ENCODE results near the gene CASP12. TPM values are rescaled to one million over a fixed set of nuclear protein-coding genes. Genes with fewer than 3 reads are reported as not detected.

The CASP12 gene
- total and polyA plus RNA-seq, 3 donors from 2014 or later: 0.31 to 0.94 TPM; not detected in 1

- H3K27ac ChIP-seq: no peak overlapping the region
- 83 to 87% methylated on average over 1 of the region's 1 CpG for WGBS, 2 donors
- intact Hi-C loops (cut with DNase I; ENCODE audit: low total_unique reads): no loop called here
Measured at GRCh38 chr11:104844451-104844850, 53.8 kb downstream of the CASP12 start.

GRCh38 chr11:104843150-104843836 lies 55.0 kb downstream of the CASP12 start:
- intact Hi-C loops (cut with DNase I; ENCODE audit: low total_unique reads): no loop called here
- Histone ChIP-seq H3K9me3 (no peaks in the 10 kb centered on the region), H3K36me3 (ENCODE audit: low read depth, missing control alignments) (no peaks in the 10 kb centered on the region), H3K4me3 (no peak overlapping the region), H3K4me1 (no peaks in the 10 kb centered on the region), H3K27ac (no peak overlapping the region), H3K27me3 (no peaks in the 10 kb centered on the region)
- DNase-seq: no peak
- 82 to 87% methylated on average over 4 of the region's 4 CpGs for WGBS, 2 donors
- TF ChIP-seq CTCF (IDR thresholded peaks at IDR 0.05): no peak
- TF ChIP-seq POLR2A (IDR thresholded peaks at IDR 0.05): no peak

More at GRCh38 chr11:104844451-104844850, 53.8 kb downstream of the CASP12 start:
- Histone ChIP-seq H3K9me3 (no peaks in the 10 kb centered on the region), H3K4me1 (no peaks in the 10 kb centered on the region), H3K36me3 (ENCODE audit: low read depth, missing control alignments) (no peaks in the 10 kb centered on the region), H3K27me3 (no peaks in the 10 kb centered on the region), H3K4me3 (no peak overlapping the region)
- DNase-seq: no peak
- TF ChIP-seq POLR2A (IDR thresholded peaks at IDR 0.05): no peak
- TF ChIP-seq CTCF (IDR thresholded peaks at IDR 0.05): no peak

DNA sequence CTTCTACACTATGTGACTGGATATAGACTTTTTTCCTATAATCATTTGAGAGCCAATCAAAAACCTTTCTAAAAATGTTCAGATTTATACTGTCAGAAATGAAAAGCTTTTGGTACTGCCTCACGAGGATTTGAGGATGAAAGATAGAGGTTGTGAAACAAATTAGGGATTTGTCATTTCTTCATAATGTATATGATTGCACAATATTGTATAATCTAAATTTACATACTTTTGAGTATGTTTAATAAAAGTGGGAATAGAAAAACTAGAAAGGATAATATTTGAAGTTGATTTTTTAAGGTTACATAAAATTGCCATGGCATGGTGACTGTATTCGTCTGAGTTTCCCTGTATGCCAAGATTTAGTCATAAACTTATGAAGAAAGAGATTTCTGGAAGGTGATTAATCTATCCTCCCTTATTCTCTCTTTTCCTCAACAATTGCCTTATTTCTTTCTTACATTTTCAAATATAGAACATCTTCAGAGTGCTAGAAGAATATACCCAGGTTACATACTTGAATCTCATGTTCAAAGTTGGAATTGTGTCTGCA lies 56.2 kb downstream of the CASP12 start:
- H3K4me1 ChIP-seq: no peaks in the 10 kb centered on the region
- no peaks in the 10 kb centered on the region for H3K27me3 ChIP-seq
- 80% methylated on average over 2 of the region's 2 CpGs for WGBS, 2 donors
- intact Hi-C loops (cut with DNase I; ENCODE audit: low total_unique reads): no loop called here
- no peak overlapping the region for H3K27ac ChIP-seq
- no peaks in the 10 kb centered on the region for H3K36me3 ChIP-seq (ENCODE audit: low read depth, missing control alignments)
- TF ChIP-seq POLR2A (IDR thresholded peaks at IDR 0.05) (no peak), CTCF (IDR thresholded peaks at IDR 0.05) (no peak)
- no peaks in the 10 kb centered on the region for H3K9me3 ChIP-seq
- no peak overlapping the region for H3K4me3 ChIP-seq
- no peak for DNase-seq

DNA sequence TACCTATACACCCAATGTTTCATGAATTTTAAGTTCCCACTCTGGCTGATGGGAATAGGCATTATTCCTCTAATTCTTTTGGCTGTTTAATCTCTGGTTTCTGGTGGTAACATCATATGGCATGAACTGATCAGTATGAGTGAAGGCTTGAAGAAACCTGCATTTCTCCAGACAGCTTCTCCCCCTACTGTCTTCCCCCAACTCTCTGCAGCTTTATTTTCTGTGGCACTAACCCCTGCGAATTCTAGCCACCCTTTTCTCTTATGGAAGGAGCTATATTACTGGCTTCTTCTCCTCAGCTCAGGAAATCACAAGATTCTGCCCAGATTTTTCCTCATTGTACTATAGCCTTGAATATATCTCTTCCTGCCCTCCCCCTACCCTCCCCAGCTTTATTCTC lies 57.1 kb downstream of the CASP12 start:
- H3K27me3 ChIP-seq: no peaks in the 10 kb centered on the region
- H3K36me3 ChIP-seq (ENCODE audit: low read depth, missing control alignments): no peaks in the 10 kb centered on the region
- H3K4me3 ChIP-seq: no peak overlapping the region
- DNase-seq: no peak
- H3K4me1 ChIP-seq: no peaks in the 10 kb centered on the region
- TF ChIP-seq POLR2A (IDR thresholded peaks at IDR 0.05): no peak
- no peak for TF ChIP-seq CTCF (IDR thresholded peaks at IDR 0.05)
- intact Hi-C loops (cut with DNase I; ENCODE audit: low total_unique reads): no loop called here
- H3K27ac ChIP-seq: no peak overlapping the region
- H3K9me3 ChIP-seq: no peaks in the 10 kb centered on the region
- WGBS, 2 donors: 53 to 74% methylated on average over 1 of the region's 1 CpG
